ENCODE measurements around the gene CLASRP.
A peak's percentile ranks its signal among the peaks of the same experiment; 100 is the strongest.

CLASRP gene

DNA sequence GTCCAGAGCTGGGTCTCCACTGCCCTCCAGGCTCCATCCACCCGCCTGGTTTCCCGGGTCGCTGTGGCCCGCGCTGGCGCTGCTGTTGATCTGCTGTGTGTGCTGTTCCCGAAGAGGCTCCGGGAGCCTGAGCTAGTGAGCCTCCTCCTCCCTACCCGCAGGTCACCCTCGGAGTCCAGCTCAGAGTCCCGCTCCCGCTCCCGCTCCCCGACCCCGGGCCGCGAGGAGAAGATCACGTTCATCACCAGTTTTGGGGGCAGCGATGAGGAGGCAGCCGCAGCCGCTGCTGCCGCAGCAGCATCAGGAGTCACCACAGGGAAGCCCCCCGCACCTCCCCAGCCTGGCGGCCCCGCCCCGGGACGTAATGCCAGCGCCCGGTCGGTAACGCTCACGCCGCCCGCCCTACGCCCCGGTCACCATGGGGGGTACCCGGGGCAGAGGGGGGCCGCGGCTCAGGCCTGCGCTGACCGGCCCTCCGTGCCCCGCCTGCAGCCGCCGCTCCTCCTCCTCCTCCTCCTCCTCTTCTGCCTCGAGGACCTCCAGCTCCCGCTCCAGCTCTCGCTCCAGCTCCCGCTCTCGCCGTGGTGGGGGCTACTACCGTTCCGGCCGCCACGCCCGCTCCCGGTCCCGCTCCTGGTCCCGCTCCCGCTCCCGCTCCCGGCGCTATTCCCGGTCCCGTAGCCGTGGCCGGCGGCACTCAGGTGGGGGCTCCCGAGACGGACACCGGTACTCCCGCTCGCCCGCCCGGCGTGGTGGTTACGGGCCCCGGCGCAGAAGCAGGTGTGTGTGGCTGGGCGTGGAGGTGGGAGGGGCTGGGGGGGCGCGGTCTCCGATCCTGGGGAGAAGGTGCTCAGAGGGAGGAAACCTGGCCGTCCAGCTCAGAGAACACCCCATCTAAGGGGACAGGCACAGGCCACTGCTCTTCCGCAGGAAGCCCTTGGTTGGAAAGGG is 25.3 kb downstream of the CLASRP start:
- ATAC-seq (no peak), DNase-seq (no peak)
- Mint-ChIP-seq H3K36me3 (ENCODE audit: low read depth) (peaks cover 16% of the 10 kb centered on the region), H3K9me3 (no peaks in the 10 kb centered on the region), H3K4me1 (no peaks in the 10 kb centered on the region), H3K27me3 (no peaks in the 10 kb centered on the region), H3K27ac (no peak overlapping the region), H3K4me3 (no peak overlapping the region)

DNA sequence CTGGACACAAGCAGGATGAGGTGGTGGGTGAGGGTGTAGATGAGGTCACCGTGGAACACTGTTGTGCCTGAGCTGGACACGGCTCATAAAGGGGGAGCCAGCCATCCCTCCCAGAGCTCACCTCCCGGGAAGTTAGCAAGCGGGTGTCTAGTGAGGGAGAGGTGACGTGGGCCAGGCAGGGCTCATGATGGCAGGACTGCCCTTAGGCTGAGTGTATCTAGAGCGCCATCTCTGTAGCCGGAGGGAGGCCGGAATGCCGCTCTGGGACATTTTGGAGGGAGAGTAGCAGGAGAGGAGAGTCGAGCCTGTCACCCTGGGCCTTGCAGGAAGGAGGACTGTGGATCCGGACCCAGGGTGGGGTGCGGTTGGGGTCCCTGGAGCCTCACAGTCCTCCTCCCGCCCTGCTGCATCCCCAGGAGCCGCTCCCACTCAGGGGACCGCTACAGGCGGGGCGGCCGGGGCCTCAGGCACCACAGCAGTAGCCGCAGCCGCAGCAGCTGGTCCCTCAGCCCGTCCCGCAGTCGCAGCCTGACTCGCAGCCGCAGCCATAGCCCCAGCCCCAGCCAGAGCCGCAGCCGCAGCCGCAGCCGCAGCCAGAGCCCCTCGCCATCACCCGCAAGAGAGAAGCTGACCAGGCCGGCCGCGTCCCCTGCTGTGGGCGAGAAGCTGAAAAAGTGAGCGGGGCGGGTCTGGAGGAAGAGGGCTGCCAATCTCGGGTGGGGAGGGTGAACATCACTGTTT is 28.2 kb downstream of the CLASRP start:
- no peak overlapping the region for H3K27ac Mint-ChIP-seq
- H3K27me3 Mint-ChIP-seq: no peaks in the 10 kb centered on the region
- no peaks in the 10 kb centered on the region for H3K9me3 Mint-ChIP-seq
- peaks cover 11% of the 10 kb centered on the region for H3K36me3 Mint-ChIP-seq (ENCODE audit: low read depth)
- no peaks in the 10 kb centered on the region for H3K4me1 Mint-ChIP-seq
- ATAC-seq (no peak), DNase-seq (no peak)
- H3K4me3 Mint-ChIP-seq: no peak overlapping the region

DNA sequence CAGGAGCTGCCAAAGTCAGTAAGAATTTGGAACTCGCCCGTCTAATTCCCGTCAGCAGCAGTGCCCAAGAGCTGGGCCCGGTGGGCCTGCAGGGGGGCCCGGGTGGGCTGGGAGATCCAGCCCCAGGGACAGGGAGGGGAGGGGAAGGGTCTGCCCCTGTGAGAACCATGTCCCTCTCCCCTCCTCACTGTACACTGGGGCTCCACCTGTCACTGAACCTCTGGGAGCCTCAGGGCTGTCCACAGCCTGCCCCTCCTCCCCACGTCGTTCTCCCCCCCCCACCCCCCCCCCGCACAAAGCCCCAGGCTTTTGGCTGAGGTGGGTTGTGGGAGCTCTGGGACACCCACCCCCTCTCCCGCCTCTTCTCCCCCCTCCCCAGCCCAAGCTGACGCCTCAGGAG is 29.2 kb downstream of the CLASRP start:
- Mint-ChIP-seq H3K4me3 (no peak overlapping the region), H3K27me3 (no peaks in the 10 kb centered on the region), H3K36me3 (ENCODE audit: low read depth) (peaks cover 8% of the 10 kb centered on the region), H3K9me3 (no peaks in the 10 kb centered on the region), H3K27ac (no peak overlapping the region), H3K4me1 (peaks cover 1% of the 10 kb centered on the region)
- no peak for DNase-seq
- ATAC-seq: no peak

DNA sequence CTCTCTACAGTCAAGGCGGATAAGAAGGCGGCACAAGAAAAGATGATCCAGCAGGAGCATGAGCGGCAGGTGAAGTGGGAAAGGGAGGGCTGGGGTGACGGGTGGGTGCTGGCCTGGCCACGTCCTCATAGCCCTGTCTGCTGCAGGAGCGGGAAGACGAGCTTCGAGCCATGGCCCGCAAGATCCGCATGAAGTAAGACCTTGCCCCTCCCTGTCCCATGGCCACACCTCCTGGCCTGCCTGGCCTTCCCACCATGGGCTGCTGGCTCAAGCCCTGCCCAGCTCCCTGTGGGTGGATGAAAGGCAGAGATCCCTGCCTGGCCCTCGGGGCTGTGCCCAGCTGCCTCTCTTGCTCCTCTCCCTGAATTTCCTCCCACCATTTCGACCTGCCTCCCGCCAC is 30.2 kb downstream of the CLASRP start:
- Mint-ChIP-seq H3K36me3 (ENCODE audit: low read depth) (peaks cover 8% of the 10 kb centered on the region), H3K9me3 (no peaks in the 10 kb centered on the region), H3K27me3 (no peaks in the 10 kb centered on the region), H3K4me1 (peaks cover 2% of the 10 kb centered on the region), H3K27ac (no peak overlapping the region), H3K4me3 (no peak overlapping the region)
- no peak for ATAC-seq
- no peak for DNase-seq

DNA sequence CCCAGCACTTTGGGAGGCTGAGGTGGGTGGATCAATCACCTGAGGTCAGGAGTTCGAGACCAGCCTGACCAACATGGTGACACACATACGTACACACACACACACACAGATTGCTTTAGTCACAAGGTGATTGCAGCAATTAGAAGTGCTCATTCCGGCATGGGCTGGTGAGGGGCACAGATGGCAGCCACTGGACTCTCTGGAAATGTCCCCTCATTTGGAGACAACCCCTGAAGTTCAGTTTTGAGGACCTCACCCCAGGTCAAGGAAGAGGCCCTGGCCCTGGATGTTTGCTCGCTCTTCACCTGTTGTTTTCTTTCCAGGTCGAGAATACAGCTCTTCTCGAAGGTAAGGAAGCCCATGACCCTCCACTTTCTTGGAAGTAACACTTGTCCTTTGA is 31.4 kb downstream of the CLASRP start:
- no peaks in the 10 kb centered on the region for H3K27me3 Mint-ChIP-seq
- no peak overlapping the region for H3K4me3 Mint-ChIP-seq
- no peaks in the 10 kb centered on the region for H3K9me3 Mint-ChIP-seq
- ATAC-seq (no peak), DNase-seq (no peak)
- peaks cover 9% of the 10 kb centered on the region for H3K4me1 Mint-ChIP-seq
- H3K36me3 Mint-ChIP-seq (ENCODE audit: low read depth): peaks cover 8% of the 10 kb centered on the region
- no peak overlapping the region for H3K27ac Mint-ChIP-seq

DNA sequence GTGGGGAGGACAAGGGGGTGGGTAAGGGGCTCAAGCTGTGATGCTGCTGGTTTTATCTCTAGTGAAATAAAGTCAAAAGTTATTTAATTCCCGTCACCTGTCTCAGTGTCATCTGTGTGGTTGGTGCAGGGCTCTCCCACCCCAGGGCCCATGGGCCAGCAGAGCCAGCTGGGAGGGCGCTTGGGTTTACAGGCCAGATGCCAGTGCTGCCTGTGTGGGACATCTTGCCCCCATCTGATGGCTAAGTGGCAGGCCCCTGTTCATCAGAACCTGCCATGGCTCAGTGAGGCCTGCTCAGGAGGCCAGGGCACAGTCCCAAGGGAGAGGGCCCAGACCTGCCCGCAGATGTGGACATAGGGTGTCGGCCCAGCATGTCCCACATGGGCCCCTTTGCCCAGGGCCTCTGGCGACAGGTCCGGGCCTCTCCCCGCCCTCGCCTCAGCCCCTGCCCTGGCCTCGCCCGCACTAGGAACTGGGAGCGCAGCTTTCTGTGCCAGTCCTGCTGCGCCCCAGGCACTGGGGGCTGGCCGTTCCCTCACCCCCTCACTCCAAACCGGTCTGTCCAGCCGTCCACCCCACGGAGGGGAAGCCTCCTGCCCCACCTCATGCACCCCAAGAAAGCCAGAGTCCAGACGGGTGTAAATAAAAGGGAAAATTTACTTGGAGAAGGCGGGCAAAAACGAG is 32.2 kb downstream of the CLASRP start:
- Mint-ChIP-seq H3K27ac (no peak overlapping the region), H3K27me3 (no peaks in the 10 kb centered on the region), H3K4me3 (no peak overlapping the region), H3K4me1 (peaks cover 9% of the 10 kb centered on the region), H3K9me3 (no peaks in the 10 kb centered on the region), H3K36me3 (ENCODE audit: low read depth) (peaks cover 7% of the 10 kb centered on the region)
- DNase-seq: no peak
- no peak for ATAC-seq

DNA sequence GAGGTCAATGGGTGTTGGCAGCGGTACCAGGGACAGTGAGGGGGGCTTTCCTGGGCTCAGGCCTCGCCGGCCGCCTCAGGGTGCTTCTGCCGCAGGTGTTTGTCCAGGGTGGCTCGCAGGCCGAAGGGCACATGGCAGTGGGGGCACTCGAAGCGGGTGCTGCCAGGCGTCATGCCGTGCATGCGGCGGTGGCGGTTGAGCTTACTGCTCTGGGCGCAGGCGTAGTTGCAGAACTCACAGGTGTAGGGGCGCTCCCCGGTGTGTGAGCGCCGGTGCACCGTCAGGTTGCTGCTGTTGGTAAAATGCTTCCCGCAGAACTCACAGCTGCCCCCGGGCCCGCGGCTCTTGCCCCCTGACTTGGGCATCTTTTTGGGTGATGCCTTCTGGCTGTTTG is 32.7 kb downstream of the CLASRP start:
- peaks cover 7% of the 10 kb centered on the region for H3K36me3 Mint-ChIP-seq (ENCODE audit: low read depth)
- no peak overlapping the region for H3K27ac Mint-ChIP-seq
- no peak for ATAC-seq

DNA sequence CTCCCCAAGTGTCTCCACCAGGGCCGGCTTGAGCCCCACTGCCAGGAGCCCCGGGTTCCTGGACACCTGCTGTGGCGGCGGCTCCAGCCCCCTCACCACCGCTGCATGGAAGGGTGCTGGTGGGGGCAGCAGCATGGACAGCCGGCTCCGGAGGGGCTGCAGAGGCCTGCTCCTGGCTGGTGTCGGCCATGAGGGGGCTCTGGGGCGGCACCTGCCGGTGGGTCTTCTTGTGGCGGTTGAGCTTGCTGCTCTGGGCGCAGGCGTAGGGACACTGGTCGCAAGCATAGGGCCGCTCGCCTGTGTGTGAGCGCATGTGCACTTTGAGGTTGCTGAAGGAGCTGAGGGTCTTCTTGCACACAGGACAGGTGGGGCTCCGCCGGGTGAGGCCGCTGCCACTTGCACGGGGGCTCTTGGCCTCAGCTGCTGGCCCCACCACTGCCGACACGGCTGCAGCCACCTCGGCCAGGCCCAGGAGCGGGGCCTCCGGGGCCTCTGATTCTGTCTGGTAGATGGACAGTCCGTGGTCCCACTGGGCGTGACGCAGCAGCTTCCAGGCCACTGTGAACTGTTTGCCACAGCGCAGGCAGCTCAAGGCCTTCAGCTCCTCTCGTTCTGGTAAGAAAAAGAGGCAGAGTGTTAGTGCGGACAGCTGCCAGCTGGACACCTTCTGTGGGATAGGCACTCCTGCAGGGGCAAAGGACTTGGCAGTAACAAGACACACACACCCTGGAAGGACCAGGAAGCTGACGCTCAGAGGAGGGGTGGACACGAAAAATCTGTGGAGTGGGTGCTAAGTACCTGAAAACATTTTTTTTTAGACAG is 33.3 kb downstream of the CLASRP start:
- H3K27me3 Mint-ChIP-seq: no peaks in the 10 kb centered on the region
- H3K27ac Mint-ChIP-seq: no peak overlapping the region
- peaks cover 7% of the 10 kb centered on the region for H3K36me3 Mint-ChIP-seq (ENCODE audit: low read depth)
- no peak for ATAC-seq
- H3K4me3 Mint-ChIP-seq: no peak overlapping the region
- no peaks in the 10 kb centered on the region for H3K9me3 Mint-ChIP-seq
- H3K4me1 Mint-ChIP-seq: peaks cover 17% of the 10 kb centered on the region
- no peak for DNase-seq

More for the DNA sequence above, 32.7 kb downstream of the CLASRP start:
- no peak overlapping the region for H3K4me3 Mint-ChIP-seq
- H3K4me1 Mint-ChIP-seq: peaks cover 10% of the 10 kb centered on the region
- no peaks in the 10 kb centered on the region for H3K9me3 Mint-ChIP-seq
- DNase-seq: no peak
- no peaks in the 10 kb centered on the region for H3K27me3 Mint-ChIP-seq

DNA sequence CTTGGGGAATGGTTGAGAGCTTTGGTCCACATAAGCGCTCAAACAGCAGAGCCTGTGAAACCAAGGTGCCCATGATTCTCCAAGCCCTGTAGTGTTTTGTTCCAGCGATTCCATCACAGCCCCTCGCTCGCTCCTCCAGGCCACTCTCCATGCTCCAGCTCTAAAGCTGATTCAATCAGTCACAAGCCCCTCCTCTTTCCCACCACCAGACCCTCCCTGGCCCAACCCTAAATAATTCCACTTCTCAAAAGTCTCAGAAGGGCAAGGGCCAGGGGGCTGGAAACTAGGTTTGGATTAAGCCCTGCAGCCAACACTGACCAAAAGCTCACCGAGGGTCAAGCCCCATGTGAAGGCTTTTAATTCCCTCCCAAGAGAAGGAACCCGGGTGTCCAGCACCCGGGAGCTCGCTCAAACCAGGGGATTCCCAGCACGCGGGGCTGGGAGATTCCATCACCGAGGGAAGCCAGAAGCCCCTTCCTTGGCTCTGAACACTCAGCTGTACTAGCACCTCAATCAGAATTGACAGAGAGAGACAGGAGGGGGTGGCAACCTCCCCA is 36.0 kb downstream of the CLASRP start:
- Mint-ChIP-seq H3K27me3 (no peaks in the 10 kb centered on the region), H3K27ac (peak overlapping the region; percentile 63), H3K4me1 (peaks cover 33% of the 10 kb centered on the region), H3K9me3 (no peaks in the 10 kb centered on the region), H3K36me3 (ENCODE audit: low read depth) (peaks cover 6% of the 10 kb centered on the region), H3K4me3 (peak overlapping the region; percentile 81)
- ATAC-seq (no peak), DNase-seq (no peak)

DNA sequence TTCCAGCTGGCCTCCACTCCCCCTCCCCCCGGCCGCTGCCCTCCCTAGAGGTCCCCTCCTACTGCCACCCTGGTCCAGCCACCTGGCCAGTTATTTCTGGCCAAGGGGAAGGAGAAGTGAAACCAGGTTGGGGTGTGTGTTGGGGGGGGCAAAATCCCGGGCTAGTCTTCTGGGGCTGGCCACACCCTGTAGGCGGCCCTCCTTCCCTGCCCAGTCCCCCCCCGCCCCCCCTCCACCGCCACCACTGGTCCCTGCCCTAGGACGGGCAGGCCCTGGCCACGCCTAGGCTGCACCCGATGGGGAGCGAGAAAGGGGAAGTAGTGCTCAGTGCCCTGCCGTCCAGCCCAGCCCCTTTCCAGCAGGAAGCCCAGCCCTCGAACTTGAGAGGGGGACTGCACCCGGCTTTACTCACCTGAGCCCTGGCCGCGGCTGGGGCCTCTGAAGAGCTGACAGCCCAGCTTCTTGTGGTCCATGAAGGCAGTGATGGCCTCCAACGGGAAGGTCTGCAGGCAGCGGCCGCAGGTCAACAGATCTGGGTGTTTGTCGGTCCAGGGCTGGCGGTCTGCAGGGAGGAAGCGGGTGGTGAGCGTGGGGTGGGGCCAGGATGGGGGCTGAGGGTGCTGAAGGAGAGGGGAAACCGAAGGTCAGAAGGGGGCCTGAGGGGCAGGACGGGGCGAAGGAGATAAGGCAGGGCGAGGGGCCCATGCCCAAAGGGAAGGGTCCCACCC is 36.6 kb downstream of the CLASRP start:
- H3K4me1 Mint-ChIP-seq: peaks cover 39% of the 10 kb centered on the region
- H3K27ac Mint-ChIP-seq: peak overlapping the region; percentile 63
- H3K36me3 Mint-ChIP-seq (ENCODE audit: low read depth): peaks cover 6% of the 10 kb centered on the region
- H3K27me3 Mint-ChIP-seq: no peaks in the 10 kb centered on the region
- peak; percentile 31 for ATAC-seq
- H3K9me3 Mint-ChIP-seq: no peaks in the 10 kb centered on the region
- peak overlapping the region; percentile 81 for H3K4me3 Mint-ChIP-seq
- DNase-seq: peak; percentile 57

DNA sequence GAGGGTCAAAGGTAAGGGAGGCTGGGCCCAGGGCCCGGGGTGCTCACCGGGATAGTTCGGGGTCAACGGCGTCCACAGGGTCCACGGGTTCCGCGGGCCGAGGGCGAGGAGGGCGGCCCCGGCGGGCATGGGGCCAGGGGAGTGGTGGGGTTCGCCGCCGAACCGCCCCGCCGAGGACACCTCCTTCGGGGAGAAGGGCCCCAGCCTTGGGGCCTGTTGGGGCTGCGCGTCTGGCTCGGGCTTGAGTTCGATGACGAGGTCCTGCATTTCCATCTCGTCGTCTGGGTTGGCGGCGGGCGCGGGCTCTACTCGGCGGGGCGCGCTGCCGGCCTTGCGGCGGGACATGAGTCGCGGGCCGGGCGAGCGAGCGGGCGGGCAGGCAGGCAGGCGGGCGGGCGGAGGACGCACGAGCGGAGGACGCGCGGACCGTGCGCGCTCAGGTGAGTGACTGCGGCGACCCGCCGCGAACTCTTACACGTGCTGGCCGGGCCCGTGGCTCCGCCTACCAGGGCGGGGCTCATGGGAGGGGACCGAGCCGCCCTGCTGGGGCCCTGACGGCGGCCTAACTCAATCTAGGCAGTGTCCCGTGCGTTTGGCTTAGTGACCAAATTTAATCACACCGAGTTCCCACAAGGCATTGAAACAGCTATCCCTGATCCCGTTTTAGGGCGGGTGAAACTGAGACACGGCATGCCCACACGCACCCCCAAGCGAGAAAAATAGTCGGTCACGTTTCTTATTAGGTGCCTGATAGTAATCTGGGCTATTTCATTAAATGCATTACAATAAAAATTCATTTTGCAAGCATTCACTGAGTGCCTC is 37.4 kb downstream of the CLASRP start, which contains the start of gene ZNF296:
TSS of gene ZNF296 (minus strand) at position 450 of the 822 bp plus-strand sequence. CDS start at position 345, 105 bp downstream.
- peak within 1 kb of the TSS; percentile 81 for H3K4me3 Mint-ChIP-seq
- H3K27ac Mint-ChIP-seq: peak within 1 kb of the TSS; percentile 48
- no peaks in the 10 kb centered on the region for H3K9me3 Mint-ChIP-seq
- H3K27me3 Mint-ChIP-seq: no peaks in the 10 kb centered on the region
- H3K36me3 Mint-ChIP-seq (ENCODE audit: low read depth): peaks cover 9% of the 10 kb centered on the region
- DNase-seq (peak; percentile 86), ATAC-seq (peak; percentile 79)
- H3K4me1 Mint-ChIP-seq: peaks cover 44% of the 10 kb centered on the region

DNA sequence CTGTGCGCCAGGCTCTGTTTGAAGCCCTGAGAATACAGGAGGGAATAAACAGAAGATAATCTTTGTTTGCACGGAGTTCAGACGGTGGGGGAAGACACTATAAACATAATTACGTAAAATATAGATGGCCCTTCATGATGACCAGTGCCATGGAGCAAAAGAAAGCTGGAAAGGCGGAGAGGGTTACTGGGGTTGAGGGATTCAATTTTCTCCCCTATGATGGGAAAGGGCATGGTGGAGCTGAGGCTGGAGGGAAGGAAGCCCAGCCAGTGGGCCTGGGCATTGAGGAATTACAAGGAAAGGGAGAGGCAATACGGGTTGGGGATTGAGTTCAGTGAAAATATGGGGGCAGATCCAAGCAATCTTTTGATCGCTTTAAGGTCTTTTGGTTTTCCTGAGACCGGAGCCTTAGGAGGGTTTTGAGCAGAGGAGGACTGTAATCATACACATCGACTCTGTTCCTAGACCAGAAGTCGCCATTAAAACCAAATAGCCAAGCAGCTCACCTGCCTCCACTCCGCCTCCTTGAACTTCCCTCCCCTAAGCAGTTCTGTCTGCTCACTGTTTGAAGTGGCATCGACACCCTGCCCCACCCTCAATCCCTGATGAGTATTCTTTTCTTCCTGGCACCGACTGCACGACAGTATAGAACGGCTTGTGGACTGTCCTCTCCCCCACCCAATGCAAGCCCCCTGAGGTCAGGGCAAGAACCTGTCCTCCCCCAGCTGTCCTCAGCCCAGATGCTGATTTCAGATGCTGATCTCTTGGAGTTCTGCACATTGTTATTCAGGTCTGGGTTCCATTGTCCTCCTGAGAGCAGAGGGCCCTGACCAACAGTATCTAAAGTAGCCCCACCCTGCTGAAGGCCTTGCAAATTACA is 38.2 kb downstream of the CLASRP start:
- H3K4me3 Mint-ChIP-seq: peak overlapping the region; percentile 81
- H3K36me3 Mint-ChIP-seq (ENCODE audit: low read depth): peaks cover 17% of the 10 kb centered on the region
- peak overlapping the region; percentile 48 for H3K27ac Mint-ChIP-seq
- no peaks in the 10 kb centered on the region for H3K9me3 Mint-ChIP-seq
- H3K27me3 Mint-ChIP-seq: no peaks in the 10 kb centered on the region
- DNase-seq: peak; percentile 23
- no peak for ATAC-seq
- peaks cover 51% of the 10 kb centered on the region for H3K4me1 Mint-ChIP-seq

Measured in activated naive CD8-positive, alpha-beta T cell treated with anti-CD3 and anti-CD28 coated beads, Interleukin-2, amount 50 U/mL, for 24 hours (primary cell).